NCI-H1105 treated with DMSO at 0.1 percent for 48 hours (cell line): ENCODE results near the gene PRR33.
"Not testable (repeated sequence)": the region's sequence is repeated elsewhere in the genome, so short reads cannot be mapped to it uniquely, and the experiment has no call there.

ENCODE experiments used
- DNase-seq: peaks from one replicate; lab custom pipeline; 2025; lab: John Stamatoyannopoulos, UW

Gene PRR33

GRCh38 chr11:1875851-1876301 is 15.8 kb downstream of the PRR33 start:
- not testable (repeated sequence) for DNase-seq

GRCh38 chr11:1875093-1875850 is 16.4 kb downstream of the PRR33 start:
- DNase-seq: peak; percentile 55

GRCh38 chr11:1874441-1875092 is 17.1 kb downstream of the PRR33 start:
- DNase-seq: not testable (repeated sequence)

- DNase-seq: not testable (repeated sequence)
Measured at GRCh38 chr11:1873813-1874150, 17.9 kb downstream of the PRR33 start.

- no peak for DNase-seq
Measured at GRCh38 chr11:1873048-1873812, 18.5 kb downstream of the PRR33 start.

- DNase-seq: no peak
Measured at GRCh38 chr11:1872267-1872985, 19.3 kb downstream of the PRR33 start.

GRCh38 chr11:1871531-1871930 is 20.2 kb downstream of the PRR33 start:
- DNase-seq: no peak

GRCh38 chr11:1870721-1871466 is 20.8 kb downstream of the PRR33 start:
- DNase-seq: no peak

GRCh38 chr11:1870326-1870696 is 21.4 kb downstream of the PRR33 start:
- DNase-seq: no peak

GRCh38 chr11:1869427-1870325 is 22.0 kb downstream of the PRR33 start:
- no peak for DNase-seq

- DNase-seq: no peak
Measured at GRCh38 chr11:1868636-1869291, 22.9 kb downstream of the PRR33 start.

- DNase-seq: no peak
Measured at GRCh38 chr11:1868056-1868635, 23.5 kb downstream of the PRR33 start.

- DNase-seq: no peak
Measured at GRCh38 chr11:1867381-1867780, 24.3 kb downstream of the PRR33 start.

- DNase-seq: no peak
Measured at GRCh38 chr11:1866776-1867175, 24.9 kb downstream of the PRR33 start.

- DNase-seq: no peak
Measured at GRCh38 chr11:1866226-1866625, 25.5 kb downstream of the PRR33 start.

GRCh38 chr11:1864831-1865665 is 26.6 kb downstream of the PRR33 start:
- DNase-seq: no peak

- no peak for DNase-seq
Measured at GRCh38 chr11:1864231-1864630, 27.5 kb downstream of the PRR33 start.

- no peak for DNase-seq
Measured at GRCh38 chr11:1863352-1864216, 28.1 kb downstream of the PRR33 start.
